HUES64 (cell line): ENCODE results near the gene CRHBP. TPM values are rescaled to one million over a fixed set of nuclear protein-coding genes. Genes with fewer than 3 reads are reported as not detected.
"Not testable (repeated sequence)": the region's sequence is repeated elsewhere in the genome, so short reads cannot be mapped to it uniquely, and the experiment has no call there.

Source experiments
- H3K27ac ChIP-seq: 2 replicates; pipeline ENCODE4 v1.7.0; 2013; ENCODE audit warnings: low read depth, low read length, inconsistent platforms
- H3K27me3 ChIP-seq: 2 replicates; pipeline ENCODE4 v1.6.1; 2013; ENCODE audit warnings: mild to moderate bottlenecking, low read length; ENCODE audit not compliant: insufficient read depth
- H3K36me3 ChIP-seq: 2 replicates; pipeline ENCODE4 v1.6.1; 2013; ENCODE audit warnings: mild to moderate bottlenecking, low read length; ENCODE audit not compliant: insufficient read depth
- H3K4me1 ChIP-seq: 2 replicates; pipeline ENCODE4 v1.6.1; 2013; ENCODE audit warnings: mild to moderate bottlenecking, low read length, moderate library complexity; ENCODE audit not compliant: insufficient read depth
- H3K4me3 ChIP-seq: 2 replicates; pipeline ENCODE4 v1.5.1; 2013; ENCODE audit warnings: mild to moderate bottlenecking, low read length, moderate library complexity
- H3K9ac ChIP-seq: 2 replicates; pipeline ENCODE4 v1.6.1; 2013; ENCODE audit warnings: mild to moderate bottlenecking, low read depth, low read length
- H3K9me3 ChIP-seq: 2 replicates; pipeline ENCODE4 v1.6.1; 2013; ENCODE audit warnings: low read depth, low read length; ENCODE audit not compliant: insufficient read depth
- WGBS: fragments of 150-250, 120-280 bp; methylation state at CpG from one replicate; pipeline ENCODE4 v1.1.7; 2013; ENCODE audit warnings: missing lambda C conversion rate; 5-methylcytosine and 5-hydroxymethylcytosine counted together
- polyA plus RNA-seq, 2 experiments: library from polyadenylated mRNA; stranded (reverse); fragments of 50-300 nt; gene quantifications; one replicate each; pipeline ENCODE4 v1.2.3, GENCODE V29; 2013

CRHBP gene
- 2.0 TPM for polyA plus RNA-seq (2013, experiment 1 of 2)
- 2.3 TPM for polyA plus RNA-seq (2013, experiment 2 of 2)

- Histone ChIP-seq H3K36me3 (no peaks in the 10 kb centered on the region), H3K9me3 (no peaks in the 10 kb centered on the region), H3K4me3 (peak within 1 kb of the TSS; percentile 63), H3K4me1 (no peaks in the 10 kb centered on the region), H3K27ac (no peak within 1 kb of the TSS), H3K27me3 (peaks cover 55% of the 10 kb centered on the region), H3K9ac (peak within 1 kb of the TSS; percentile 32; the same call in 1 of the 2 replicates)
- WGBS: 43% methylated on average over 23 of the region's 23 CpGs
Measured at GRCh38 chr5:76952795-76953536, at the start of gene CRHBP. CRHBP (plus strand) TSS chr5:76953045; CDS start chr5:76953135, 90 bp downstream.

DNA sequence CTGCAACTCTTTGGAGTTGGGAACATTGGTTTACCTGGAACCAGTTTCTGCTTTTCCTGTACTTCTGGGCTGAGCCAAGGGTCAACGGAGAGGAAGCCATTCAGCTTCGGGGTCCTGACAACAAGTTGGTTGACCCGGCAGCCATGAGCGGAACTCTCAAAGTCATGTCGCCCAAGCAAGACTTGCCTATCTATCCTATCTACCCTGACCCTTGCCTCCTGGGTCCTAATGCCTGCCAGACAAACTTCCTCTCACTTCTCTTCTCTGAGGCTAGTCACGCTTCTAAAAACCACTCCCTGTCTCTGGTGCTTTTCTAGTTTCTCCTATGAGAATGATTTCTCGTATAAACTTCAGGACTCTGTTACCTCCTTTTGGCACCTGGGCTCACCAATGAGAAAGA lies 44.7 kb upstream of the CRHBP start:
- no peak overlapping the region for H3K4me3 ChIP-seq
- H3K9ac ChIP-seq: no peak overlapping the region
- 88% methylated on average over 7 of the region's 7 CpGs for WGBS
- H3K9me3 ChIP-seq: no peaks in the 10 kb centered on the region
- H3K36me3 ChIP-seq: no peaks in the 10 kb centered on the region
- H3K27me3 ChIP-seq: no peaks in the 10 kb centered on the region
- H3K27ac ChIP-seq: no peak overlapping the region
- H3K4me1 ChIP-seq: no peaks in the 10 kb centered on the region

- not testable (repeated sequence) for H3K9ac ChIP-seq, H3K27ac ChIP-seq, H3K9me3 ChIP-seq, H3K4me3 ChIP-seq, H3K4me1 ChIP-seq, H3K27me3 ChIP-seq, H3K36me3 ChIP-seq
- 93% methylated on average over 9 of the region's 9 CpGs for WGBS
Measured at GRCh38 chr5:76910344-76910933, 42.4 kb upstream of the CRHBP start.

DNA sequence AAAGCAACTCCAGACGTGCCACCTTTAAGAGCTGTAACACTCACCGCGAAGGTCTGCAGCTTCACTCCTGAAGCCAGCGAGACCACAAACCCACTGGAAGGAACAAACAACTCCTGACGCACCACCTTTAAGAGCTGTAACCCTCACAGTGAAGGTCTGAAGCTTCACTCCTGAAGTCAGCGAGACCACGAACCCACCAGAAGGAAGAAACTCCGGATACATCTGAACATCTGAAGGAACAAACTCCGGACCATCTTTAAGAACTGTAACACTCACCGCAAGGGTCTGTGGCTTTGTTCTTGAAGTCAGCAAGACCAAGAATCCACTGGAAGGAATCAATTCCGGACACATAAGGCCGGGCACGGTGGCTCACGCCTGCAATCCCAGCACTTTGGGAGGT lies 38.2 kb upstream of the CRHBP start:
- H3K9me3 ChIP-seq: not testable (repeated sequence)

GRCh38 chr5:76918539-76918938 lies 34.3 kb upstream of the CRHBP start:
- Histone ChIP-seq H3K9me3 (no peaks in the 10 kb centered on the region), H3K4me3 (no peak overlapping the region), H3K4me1 (no peaks in the 10 kb centered on the region), H3K36me3 (no peaks in the 10 kb centered on the region), H3K27ac (no peak overlapping the region), H3K27me3 (no peaks in the 10 kb centered on the region), H3K9ac (no peak overlapping the region)
- 80% methylated on average over 3 of the region's 3 CpGs for WGBS

More for the DNA sequence above, 38.2 kb upstream of the CRHBP start:
- not testable (repeated sequence) for H3K36me3 ChIP-seq, H3K4me1 ChIP-seq, H3K27me3 ChIP-seq, H3K27ac ChIP-seq, H3K4me3 ChIP-seq, H3K9ac ChIP-seq
- 93% methylated on average over 14 of the region's 14 CpGs for WGBS

DNA sequence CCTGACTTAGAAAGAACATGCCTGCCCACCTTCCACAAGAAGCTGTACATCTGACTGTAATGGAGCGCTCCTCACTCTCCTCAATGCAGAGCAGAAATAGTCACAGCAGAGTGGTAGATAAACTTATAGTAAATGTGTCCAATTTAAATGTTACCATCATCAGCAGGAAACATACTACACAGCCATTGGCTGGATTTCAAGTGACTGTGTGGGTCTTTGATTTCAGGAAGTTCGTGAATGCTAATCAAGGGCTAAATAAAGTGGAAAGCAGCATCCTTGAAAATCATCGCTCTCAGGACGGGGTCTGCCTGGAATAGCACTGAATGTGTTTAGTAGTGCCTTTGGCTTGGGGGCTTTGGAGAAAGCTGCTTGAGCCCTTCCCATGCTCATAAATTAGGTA lies 32.4 kb upstream of the CRHBP start:
- H3K4me1 ChIP-seq: no peaks in the 10 kb centered on the region
- H3K27ac ChIP-seq: no peak overlapping the region
- H3K9me3 ChIP-seq: no peaks in the 10 kb centered on the region
- no peaks in the 10 kb centered on the region for H3K27me3 ChIP-seq
- H3K36me3 ChIP-seq: no peaks in the 10 kb centered on the region
- no peak overlapping the region for H3K4me3 ChIP-seq
- 91% methylated on average over 4 of the region's 4 CpGs for WGBS
- H3K9ac ChIP-seq: no peak overlapping the region

GRCh38 chr5:76926329-76927105 lies 26.3 kb upstream of the CRHBP start:
- H3K36me3 ChIP-seq: no peaks in the 10 kb centered on the region
- H3K27me3 ChIP-seq: no peaks in the 10 kb centered on the region
- H3K9me3 ChIP-seq: no peaks in the 10 kb centered on the region
- H3K9ac ChIP-seq: no peak overlapping the region
- no peak overlapping the region for H3K4me3 ChIP-seq
- 79% methylated on average over 5 of the region's 6 CpGs for WGBS
- H3K4me1 ChIP-seq: peaks cover 5% of the 10 kb centered on the region; the same call in 1 of the 2 replicates
- no peak overlapping the region for H3K27ac ChIP-seq

DNA sequence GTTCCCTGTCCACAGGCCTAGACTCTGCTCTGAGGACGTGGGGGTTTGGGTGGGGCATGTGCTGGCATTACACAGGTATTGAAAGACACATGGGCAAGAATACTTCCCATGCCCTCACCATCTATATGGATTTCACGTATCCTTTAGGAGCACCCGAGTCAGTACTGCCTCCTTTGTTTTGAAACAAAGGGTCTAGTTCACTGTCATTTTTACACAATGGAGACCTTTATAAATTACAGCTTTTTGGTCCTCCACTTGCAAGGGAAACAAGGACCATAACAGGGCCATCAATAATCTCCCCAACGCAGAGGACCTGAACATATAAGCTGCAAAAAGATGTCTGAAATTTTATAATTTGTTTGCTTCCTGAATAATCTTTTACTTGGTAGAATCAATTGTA lies 24.9 kb upstream of the CRHBP start:
- WGBS: 89% methylated on average over 4 of the region's 4 CpGs
- no peak overlapping the region for H3K4me3 ChIP-seq
- no peaks in the 10 kb centered on the region for H3K9me3 ChIP-seq
- no peak overlapping the region for H3K27ac ChIP-seq
- peaks cover 5% of the 10 kb centered on the region; the same call in 1 of the 2 replicates for H3K4me1 ChIP-seq
- no peaks in the 10 kb centered on the region for H3K36me3 ChIP-seq
- no peaks in the 10 kb centered on the region for H3K27me3 ChIP-seq
- no peak overlapping the region for H3K9ac ChIP-seq

DNA sequence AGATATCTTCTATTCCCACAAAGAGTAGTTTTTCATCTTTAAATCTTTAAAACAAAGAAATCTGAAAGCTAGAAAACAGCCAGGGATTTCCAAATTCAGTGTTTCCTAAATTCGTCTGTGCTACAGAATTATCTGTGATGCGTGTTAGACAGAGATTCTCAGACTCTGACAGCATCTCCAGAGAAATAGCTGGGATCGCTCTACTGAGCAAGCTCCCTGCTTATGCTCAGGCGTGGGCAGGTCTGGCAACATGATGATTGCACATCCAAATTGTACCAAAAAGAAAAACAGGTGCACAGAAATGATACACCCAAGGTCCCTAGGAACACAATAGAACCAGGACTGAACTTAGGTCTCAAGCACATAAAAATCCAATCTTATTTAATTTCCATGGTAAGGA lies 22.8 kb upstream of the CRHBP start:
- Histone ChIP-seq H3K36me3 (no peaks in the 10 kb centered on the region), H3K4me3 (no peak overlapping the region), H3K9me3 (no peaks in the 10 kb centered on the region), H3K4me1 (peaks cover 5% of the 10 kb centered on the region; the same call in 1 of the 2 replicates), H3K9ac (no peak overlapping the region), H3K27me3 (no peaks in the 10 kb centered on the region), H3K27ac (no peak overlapping the region)
- WGBS: 93% methylated on average over 4 of the region's 4 CpGs

- Histone ChIP-seq H3K27me3 (no peaks in the 10 kb centered on the region), H3K27ac (no peak overlapping the region), H3K4me1 (no peaks in the 10 kb centered on the region), H3K9me3 (no peaks in the 10 kb centered on the region), H3K9ac (no peak overlapping the region), H3K4me3 (no peak overlapping the region), H3K36me3 (no peaks in the 10 kb centered on the region)
Measured at GRCh38 chr5:76938177-76938576, 14.7 kb upstream of the CRHBP start.

DNA sequence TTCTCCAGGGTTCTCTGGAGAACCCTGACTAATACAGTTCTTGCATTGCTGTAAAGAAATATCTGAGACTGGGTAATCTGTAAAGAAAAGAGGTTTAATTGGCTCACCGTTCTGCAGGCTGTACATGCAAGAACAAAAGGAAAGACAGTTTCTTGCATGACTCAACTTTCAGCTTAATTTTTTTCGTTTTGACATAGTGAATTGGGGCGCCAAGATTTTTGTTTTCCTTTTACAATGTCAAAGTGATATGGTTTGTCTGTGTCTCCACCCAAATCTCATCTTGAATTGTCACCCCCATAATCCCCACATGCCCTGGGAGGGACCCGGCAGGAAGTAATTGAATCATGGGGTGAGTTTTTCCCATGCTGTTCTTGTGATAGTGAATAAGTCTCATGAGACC lies 11.8 kb upstream of the CRHBP start:
- H3K27ac ChIP-seq: no peak overlapping the region
- H3K27me3 ChIP-seq: no peaks in the 10 kb centered on the region
- WGBS: 98% methylated on average over 4 of the region's 4 CpGs
- H3K9ac ChIP-seq: no peak overlapping the region
- H3K4me3 ChIP-seq: no peak overlapping the region
- no peaks in the 10 kb centered on the region for H3K9me3 ChIP-seq
- no peaks in the 10 kb centered on the region for H3K36me3 ChIP-seq
- no peaks in the 10 kb centered on the region for H3K4me1 ChIP-seq
